Limb (tissue), 2 donors: Measurements from ENCODE around the gene GJC1.
A peak's percentile ranks its signal among the peaks of the same experiment; 100 is the strongest.

Experiments
- DNase-seq, 2 donors: peaks; one replicate each; pipeline ENCODE4 v3.0.0-alpha.2; 2016; ENCODE audit errors: extremely low spot score in 2 of 2

The GJC1 gene

DNA sequence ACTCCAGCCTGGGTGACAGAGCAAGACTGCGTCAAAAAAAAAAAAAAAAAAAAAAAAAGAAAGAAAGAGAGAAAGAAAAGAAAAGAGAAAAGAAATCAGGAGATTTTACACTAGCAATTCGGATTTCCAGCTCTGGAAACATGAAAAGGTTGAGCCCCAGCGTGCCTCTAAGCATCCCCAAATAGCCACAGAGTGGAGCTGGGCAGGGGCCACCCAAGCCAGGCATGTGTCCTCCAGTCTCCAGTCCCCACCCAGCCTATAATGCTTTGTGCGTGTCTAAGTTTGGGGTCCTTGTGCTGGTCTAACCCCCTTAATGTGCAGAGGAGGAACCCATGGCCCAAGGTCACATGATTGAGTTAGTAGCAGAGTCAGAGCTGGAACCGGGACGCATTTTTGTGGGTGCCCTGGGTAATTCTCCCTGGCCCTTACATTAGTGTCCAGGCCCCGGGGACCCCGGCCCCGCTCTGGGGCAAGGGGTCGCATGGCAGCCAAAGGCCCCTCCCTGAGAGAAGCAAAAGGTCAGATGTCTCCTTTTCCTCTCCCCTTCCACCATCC is 51.4 kb downstream of the GJC1 start:
- DNase-seq: no peak

DNA sequence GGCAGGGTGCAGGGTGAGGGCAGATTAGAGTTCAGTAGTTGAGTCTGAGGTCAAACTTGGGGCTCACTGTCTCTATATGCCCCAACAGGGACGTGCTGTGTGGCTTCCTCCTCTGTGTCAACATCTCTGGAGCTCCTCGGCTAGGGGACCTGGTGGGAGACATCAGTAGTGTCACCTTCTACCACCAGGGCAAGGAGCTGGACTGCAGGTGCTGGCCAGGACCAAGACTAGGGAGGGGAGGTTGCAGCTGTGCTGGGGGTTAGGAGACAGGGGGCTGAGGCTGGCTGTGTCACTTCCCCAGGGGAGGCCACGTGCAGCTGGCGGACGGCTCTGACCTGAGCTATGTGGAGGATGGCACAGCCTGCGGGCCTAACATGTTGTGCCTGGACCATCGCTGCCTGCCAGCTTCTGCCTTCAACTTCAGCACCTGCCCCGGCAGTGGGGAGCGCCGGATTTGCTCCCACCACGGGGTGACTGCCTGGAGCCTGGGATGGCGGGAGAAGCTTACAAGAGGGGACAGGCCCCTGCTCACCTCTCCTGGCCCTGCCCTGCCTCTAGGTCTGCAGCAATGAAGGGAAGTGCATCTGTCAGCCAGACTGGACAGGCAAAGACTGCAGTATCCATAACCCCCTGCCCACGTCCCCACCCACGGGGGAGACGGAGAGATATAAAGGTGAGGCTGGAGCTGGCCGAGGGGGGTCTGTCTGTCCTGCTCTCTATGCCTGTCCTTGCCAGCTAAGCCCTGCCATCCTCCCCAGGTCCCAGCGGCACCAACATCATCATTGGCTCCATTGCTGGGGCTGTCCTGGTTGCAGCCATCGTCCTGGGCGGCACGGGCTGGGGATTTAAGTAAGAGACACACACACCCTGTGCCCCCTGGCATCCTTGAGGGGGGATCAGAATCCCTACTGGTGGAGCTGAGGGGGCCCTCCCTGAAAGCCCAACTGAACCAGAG is 52.4 kb downstream of the GJC1 start:
- no peak for DNase-seq

DNA sequence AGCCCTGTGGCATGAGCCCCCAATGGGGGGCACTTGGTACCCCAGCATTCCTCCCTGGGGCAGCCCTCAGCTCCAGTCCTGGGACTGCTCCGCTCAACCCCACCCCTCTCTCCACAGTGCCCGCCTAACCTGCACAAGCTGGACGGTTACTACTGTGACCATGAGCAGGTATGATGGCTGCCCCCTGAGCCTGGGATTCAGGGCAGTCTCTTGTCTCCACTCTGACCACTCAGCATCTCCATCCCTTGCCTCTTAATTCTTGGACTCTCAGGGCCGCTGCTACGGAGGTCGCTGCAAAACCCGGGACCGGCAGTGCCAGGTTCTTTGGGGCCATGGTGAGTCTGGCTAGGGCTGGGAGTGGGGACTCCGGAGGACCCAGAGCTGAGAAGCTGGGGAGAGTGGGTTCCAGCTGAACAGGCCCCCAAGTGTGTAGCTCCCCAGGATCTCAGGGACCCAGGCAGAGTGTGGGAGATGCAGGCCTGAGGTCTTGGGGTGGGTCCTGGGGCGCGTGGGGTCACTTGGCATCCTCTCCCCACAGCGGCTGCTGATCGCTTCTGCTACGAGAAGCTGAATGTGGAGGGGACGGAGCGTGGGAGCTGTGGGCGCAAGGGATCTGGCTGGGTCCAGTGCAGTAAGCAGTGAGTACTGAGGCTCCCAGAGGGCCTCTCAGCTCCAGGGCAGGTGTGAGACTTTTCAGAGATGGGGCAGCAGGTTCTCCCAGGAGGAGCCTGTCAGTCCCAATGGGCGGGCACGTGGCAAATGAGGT is 53.3 kb downstream of the GJC1 start:
- DNase-seq: no peak

DNA sequence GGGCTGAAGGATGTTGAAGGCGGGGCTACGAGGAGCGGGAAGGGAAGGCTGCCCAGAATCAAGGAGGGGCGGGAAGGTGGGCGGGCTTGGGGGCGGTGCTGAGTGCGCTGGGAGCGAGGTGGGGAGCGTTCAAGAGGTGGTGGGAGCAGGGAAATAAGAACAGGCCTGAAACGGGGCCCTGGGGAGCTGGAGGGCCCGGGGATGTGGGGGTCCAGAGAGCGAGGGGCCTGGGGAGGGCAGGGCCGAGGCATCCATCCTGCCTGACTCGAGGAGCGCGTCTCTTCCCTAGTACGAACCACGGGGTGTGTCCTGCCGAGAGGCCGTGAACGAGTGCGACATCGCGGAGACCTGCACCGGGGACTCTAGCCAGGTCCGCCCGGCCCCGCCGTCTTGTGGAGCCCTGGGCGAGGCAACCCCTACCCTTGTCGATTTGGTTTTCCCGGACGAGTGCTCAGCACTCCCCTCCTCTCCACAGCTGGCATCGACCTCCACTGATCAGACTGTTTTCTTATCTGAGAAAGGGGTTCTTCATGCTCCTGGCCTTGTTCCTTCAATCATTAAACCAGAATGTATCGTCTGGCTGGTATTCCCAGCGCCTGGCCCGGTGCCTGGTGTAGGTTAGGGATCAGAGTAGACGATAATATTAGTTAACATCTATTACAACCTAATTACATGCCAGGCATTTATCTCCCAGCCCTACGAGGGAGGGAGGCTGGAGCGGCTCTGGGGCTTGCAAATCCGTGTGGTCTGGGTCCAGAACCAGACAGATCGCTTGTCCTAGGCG is 54.1 kb downstream of the GJC1 start:
- peak in 1 of 2 donors; percentile 98 for DNase-seq

DNA sequence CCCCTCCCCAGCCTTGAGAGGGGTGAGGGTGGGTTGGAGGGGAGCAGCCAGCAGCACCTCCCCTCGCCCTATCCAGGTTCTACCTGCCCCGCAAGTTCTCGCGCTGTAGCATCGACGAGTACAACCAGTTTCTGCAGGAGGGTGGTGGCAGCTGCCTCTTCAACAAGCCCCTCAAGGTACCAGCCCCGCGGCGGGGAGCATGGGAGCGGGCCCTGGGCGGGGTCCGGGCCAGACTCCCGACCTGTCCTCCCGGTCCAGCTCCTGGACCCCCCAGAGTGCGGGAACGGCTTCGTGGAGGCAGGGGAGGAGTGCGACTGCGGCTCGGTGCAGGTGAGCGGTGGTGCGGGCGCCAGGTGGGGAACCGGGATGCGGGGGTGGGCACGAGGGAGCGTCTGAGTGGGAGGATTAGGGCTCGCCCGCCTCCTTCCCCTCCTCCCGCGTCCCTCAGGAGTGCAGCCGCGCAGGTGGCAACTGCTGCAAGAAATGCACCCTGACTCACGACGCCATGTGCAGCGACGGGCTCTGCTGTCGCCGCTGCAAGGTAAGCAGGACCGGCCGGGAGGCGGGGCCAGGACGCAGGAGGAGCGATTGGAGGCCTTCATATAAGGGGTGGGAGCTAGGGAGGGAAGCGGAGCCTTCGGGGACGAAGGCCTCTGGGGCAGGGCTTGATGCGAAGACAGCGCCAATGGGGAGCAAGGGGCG is 54.8 kb downstream of the GJC1 start:
- peak in 1 of 2 donors; percentile 95 for DNase-seq

DNA sequence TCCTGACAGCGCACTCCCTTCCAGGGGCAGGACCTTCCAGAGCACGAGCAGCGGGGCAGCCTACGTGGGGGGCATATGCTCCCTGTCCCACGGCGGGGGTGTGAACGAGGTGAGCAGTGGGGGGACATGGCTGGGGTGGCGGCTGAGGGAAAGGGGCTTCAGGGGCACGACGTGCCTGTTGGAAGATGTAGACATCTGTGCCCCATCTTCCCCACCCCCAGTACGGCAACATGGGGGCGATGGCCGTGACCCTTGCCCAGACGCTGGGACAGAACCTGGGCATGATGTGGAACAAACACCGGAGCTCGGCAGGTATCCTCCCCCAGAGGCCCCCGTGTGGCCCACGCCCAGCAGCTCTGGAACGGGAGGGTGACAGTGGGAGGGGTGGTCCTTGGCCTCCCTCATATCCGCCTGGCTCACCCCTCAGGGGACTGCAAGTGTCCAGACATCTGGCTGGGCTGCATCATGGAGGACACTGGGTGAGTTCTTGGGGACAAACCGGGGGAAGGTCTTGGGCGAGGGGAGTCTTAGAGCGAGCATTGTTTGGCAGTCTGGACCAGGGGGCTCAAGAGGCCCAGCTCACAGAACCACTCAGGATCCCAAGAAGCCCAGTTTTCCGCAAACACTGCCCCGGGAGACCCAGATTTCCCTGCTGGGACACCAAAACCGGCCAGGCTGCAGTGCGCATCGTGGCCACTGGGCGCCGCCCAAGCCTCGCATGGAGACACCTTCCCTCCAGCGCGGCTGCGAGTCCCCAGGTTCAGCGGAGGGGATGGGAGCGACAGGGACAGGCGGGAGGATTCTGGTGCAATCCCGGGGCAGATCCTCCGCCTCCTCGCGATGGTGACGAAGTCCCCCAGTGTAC is 55.6 kb downstream of the GJC1 start:
- DNase-seq: peak; percentile 81 to 93

DNA sequence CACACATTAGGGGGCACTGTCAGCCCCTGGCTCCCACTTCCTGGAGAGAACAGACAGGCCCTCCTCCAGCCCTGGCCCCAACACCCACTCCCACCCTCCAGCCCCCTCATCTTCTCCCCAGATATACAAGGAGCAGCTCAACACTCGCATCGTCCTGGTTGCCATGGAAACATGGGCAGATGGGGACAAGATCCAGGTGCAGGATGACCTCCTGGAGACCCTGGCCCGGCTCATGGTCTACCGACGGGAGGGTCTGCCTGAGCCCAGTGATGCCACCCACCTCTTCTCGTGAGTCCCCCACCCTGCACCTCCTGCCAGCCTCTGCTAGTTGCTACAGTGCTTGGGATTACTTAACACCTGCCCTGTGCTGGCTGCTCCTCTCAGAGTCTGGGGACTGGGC is 56.9 kb downstream of the GJC1 start:
- no peak for DNase-seq

DNA sequence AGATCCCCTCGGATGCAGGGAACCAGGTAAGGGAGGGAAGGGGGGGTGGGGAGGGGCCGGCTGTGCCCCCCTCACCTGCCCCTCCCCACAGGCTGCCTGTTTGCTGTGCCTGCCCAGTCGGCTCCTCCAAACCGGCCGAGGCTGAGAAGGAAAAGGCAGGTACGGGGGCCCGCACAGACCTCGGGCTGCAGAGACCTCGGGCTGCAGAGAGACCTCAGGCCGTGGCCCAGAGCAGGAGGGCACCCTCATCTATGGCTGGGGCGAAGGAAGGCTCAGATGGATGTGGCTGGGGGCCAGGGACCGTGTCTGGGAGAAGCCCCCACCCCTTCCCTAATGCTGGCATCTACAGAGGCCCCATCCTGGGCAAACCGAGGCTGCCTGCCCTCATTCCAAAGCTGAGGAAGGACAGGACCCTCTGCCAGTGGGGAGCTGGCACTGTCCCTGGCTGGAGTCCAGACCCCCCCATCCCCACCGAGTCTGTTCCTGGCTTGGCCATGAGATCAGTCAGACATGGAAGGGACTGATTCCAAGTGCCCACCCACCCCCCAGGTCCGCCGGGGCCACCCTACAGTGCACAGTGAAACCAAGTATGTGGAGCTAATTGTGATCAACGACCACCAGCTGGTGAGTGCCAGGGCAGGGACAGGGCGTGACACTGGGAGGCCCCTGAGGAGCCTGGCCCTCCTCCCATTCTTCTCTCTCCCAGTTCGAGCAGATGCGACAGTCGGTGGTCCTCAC is 57.6 kb downstream of the GJC1 start:
- DNase-seq: peak in 1 of 2 donors; percentile 40

DNA sequence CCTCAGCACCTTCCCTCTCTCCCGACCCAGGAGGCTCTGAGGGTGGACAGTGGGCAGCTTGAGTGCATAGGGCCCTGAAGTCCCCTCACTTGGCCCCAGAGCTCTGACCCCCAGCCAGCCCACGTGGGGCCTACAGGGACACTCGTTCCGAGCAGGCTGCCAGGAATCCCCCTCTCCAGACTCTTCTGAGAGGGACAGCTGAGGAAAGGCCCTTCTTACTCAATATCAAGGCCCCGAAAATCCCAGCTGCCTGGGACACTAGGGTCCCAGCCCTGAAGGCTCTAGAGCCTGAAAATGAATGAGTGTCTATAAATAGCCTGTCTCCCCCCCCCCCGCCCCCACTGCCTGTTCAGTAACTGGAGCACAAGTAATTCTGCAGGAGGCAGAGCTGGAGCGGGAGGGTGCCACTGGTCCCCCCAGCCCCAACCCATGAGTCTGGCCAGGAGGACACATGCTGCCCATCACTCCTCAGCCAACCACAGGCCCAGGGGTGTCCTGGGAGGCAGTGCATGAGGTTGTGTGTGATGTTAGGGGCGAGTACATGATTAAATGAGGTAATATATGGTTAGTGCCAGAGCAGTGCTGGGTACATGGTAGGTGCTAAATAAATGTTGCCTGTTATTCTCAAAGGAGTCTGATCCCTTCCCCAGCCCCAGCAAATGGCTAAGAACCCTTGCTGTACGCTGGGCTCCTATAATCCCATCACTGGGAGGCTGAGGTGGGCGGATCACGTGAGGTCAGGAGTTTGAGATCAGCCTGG is 59.7 kb downstream of the GJC1 start:
- DNase-seq: peak in 1 of 2 donors; percentile 36

DNA sequence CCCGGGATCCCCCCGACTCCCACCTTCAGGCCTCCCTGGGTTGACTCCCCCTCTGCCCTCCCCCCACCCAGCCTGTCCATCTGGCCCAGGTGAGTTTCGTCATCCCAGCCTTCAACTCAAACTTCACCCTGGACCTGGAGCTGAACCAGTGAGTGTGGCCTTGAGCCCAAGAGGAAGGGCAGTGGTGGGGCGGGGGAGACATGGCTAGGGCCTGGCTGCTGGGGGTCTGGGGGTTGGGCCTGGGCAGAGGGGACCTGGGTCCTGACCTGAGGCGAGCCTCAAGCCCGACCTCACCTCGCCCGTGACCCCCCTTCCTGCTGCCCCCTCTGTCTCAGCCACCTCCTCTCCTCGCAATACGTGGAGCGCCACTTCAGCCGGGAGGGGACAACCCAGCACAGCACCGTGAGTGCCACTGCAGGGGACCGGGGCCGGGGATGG is 60.4 kb downstream of the GJC1 start:
- no peak for DNase-seq

DNA sequence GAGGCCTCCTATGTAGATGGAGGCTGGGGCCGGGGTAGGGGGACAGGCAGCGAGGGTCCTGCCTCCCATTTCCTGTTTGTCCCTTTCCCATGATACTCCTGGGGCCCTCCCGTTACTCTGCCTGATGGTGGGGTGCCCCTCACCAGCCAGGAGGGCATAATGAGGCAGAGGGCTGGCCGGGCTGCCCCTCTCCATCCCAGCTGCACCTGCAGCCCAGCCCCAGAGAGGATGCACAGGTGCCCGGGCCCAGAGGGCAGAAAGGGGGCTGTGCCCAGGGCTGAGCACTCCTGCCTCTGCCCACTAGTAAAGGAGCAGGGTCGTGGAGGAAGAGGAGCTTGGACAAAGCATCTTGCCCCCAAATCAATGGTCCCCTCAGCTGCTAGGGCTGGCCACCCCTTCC is 60.9 kb downstream of the GJC1 start:
- no peak for DNase-seq

DNA sequence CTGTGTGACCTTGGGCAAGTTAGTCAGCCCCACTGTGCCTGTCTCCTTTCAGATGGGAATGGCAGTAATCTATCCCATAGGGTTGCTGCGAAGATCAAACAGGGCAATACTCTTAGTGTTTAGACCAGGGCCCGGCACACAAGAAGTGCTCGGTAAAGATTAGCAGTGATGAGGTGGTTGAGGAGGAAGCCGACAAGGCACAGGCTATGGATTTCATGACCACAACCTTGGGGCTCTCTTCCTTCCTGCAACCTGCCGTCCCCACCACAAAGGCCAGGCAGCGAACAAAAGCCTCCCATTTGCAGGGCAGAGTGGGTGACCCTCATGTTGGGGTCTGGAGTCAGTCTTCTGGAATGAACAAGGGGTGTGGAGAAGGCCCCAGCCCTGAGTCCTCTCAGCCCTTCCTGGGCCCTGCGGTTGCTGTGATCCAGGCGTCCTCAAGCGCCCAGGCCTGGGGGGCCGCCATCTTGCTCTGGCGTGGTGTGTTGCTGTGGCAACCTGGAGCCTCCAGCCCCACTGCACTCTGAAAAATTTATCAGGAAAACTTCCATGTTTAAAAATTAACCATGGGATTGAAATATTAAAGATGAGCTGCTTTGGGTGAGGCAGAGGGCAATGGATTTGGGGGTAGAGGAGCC is 61.5 kb downstream of the GJC1 start:
- no peak for DNase-seq

DNA sequence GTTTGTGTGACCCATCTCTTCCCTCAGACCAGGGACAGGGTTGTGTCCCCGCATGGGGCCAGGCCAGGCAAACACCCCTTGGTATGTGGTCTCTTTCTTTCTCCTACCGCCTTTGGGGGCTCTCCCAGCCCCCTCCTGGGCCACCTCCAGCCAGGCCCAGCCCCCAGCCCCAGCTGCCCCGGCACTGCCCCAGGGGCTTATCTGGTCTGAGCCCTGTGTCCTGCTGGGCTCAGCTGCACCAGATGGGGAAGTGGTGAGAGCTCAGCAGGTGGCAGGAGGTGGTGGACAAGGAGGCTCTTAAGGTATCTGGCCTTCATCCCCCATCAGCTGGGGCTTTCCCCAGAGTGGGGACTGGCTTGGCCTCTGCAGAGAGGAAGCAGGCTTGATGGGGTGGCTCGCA is 62.6 kb downstream of the GJC1 start:
- no peak for DNase-seq

DNA sequence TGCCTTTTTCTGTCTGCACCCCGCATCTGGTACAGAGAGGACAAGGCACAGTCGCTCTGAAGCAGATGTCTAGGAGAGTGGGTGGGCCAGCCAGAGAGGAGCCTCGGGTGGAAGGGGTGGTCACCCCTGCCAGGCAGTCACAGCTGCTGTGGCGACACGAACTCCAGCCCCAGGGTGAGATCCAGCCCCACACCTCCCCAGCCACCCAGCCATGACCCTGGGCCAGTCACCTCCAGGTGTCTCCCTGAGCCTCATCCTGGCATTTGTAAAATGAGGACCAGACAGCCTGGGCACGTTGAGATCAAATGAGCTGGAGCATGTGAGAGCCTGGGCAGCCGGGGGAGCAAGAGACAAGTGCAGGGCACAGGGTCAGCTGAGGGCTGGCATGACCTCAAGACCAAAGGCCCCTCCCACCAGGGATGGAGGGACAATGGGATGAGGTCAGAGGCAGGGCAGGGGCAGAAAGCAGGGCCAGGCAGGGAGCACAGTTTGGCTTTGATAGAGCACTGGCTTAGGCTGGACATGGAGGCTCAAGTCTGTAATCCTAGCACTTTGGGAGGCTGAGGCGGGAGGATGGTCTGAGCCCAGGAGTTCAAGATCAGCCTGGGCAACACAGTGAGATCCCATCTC is 63.6 kb downstream of the GJC1 start:
- DNase-seq: no peak

DNA sequence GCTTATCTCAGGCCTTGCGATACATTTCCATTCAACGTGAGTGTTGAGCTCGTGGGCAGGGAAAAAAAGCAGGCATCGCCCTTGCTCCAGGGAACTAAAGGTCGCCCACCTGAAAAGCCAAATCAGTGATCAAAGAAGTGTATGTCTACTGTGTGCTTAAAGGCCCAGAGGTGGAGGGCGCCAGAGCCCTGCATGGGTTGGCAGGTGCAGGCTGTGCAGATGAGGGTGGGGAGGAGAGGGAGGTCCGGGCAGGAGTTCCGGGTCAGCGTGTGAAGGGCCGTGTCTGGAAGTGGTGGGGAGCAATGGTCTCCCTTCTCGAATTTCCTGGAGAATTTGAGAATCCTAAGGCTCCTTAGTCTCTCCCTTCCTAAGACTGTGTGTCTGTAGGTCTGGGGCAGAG is 64.1 kb downstream of the GJC1 start:
- no peak for DNase-seq

DNA sequence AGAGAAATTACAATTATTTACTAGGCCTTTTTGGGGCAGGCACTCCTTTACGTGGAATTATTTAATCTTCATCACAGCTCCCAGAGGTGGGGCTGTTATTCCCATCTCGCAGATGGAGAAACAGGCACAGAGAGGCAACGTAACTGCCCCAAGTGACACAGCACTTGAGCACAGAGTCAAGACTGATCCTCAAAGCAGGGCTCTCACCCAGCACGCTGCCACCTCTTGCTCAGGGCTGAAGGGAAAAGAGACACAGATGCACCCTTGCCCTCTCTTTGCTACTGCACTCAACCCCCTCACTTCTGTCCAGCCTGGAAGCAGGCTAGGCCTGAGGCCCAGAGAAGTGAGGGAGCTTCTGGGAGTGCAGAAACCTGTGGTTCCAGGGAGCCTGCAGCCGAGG is 66.9 kb downstream of the GJC1 start:
- DNase-seq: no peak
